Renal cortical epithelial cell (primary cell): Measurements from ENCODE around the gene KIRREL3. TPM values are rescaled to one million over a fixed set of nuclear protein-coding genes. Genes with fewer than 3 reads are reported as not detected.
A peak's percentile ranks its signal among the peaks of the same experiment; 100 is the strongest.

Experiments
- DNase-seq: peaks from one replicate; pipeline ENCODE4 v3.0.0-alpha.2; 2011; ENCODE audit warnings: low read depth
- total RNA-seq: library from RNA; depleted of rRNA; stranded (reverse); fragments of >200 nt; gene quantifications from 2 replicates; pipeline ENCODE4 v1.2.3, GENCODE V29; 2014

Gene KIRREL3
- total RNA-seq, 1 donor from 2014 or later: 0.10 TPM

- peak; percentile 92 for DNase-seq
Measured at GRCh38 chr11:126790550-126791081, 210.0 kb downstream of the KIRREL3 start.

- DNase-seq: no peak
Measured at GRCh38 chr11:126782810-126783209, 217.8 kb downstream of the KIRREL3 start.

GRCh38 chr11:126781942-126782341 lies 218.6 kb downstream of the KIRREL3 start:
- DNase-seq: no peak

- no peak for DNase-seq
Measured at GRCh38 chr11:126776119-126776518, 224.5 kb downstream of the KIRREL3 start.

GRCh38 chr11:126772267-126772666 lies 228.3 kb downstream of the KIRREL3 start:
- DNase-seq: no peak

- no peak for DNase-seq
Measured at GRCh38 chr11:126768702-126769101, 231.9 kb downstream of the KIRREL3 start.

- DNase-seq: no peak
Measured at GRCh38 chr11:126766440-126766839, 234.1 kb downstream of the KIRREL3 start.

GRCh38 chr11:126765196-126765595 lies 235.4 kb downstream of the KIRREL3 start:
- DNase-seq: no peak

GRCh38 chr11:126764231-126764630 lies 236.3 kb downstream of the KIRREL3 start:
- DNase-seq: peak; percentile 39

- DNase-seq: no peak
Measured at GRCh38 chr11:126756855-126757254, 243.7 kb downstream of the KIRREL3 start.

GRCh38 chr11:126756421-126756820 lies 244.1 kb downstream of the KIRREL3 start:
- no peak for DNase-seq

GRCh38 chr11:126755526-126755925 lies 245.0 kb downstream of the KIRREL3 start:
- DNase-seq: no peak

- no peak for DNase-seq
Measured at GRCh38 chr11:126754591-126755426, 245.8 kb downstream of the KIRREL3 start.

GRCh38 chr11:126753990-126754389 lies 246.6 kb downstream of the KIRREL3 start:
- DNase-seq: no peak

GRCh38 chr11:126751242-126751641 lies 249.3 kb downstream of the KIRREL3 start:
- DNase-seq: no peak

- DNase-seq: no peak
Measured at GRCh38 chr11:126748793-126749192, 251.8 kb downstream of the KIRREL3 start.

GRCh38 chr11:126748100-126748791 lies 252.3 kb downstream of the KIRREL3 start:
- no peak for DNase-seq

- DNase-seq: no peak
Measured at GRCh38 chr11:126747315-126747714, 253.3 kb downstream of the KIRREL3 start.

GRCh38 chr11:126746443-126746842 lies 254.1 kb downstream of the KIRREL3 start:
- DNase-seq: no peak

GRCh38 chr11:126744699-126745098 lies 255.9 kb downstream of the KIRREL3 start:
- no peak for DNase-seq

- DNase-seq: peak; percentile 13
Measured at GRCh38 chr11:126743628-126744027, 256.9 kb downstream of the KIRREL3 start.

- no peak for DNase-seq
Measured at GRCh38 chr11:126742582-126742981, 258.0 kb downstream of the KIRREL3 start.

- no peak for DNase-seq
Measured at GRCh38 chr11:126740846-126741245, 259.7 kb downstream of the KIRREL3 start.
